ENCODE results near the gene EIF4G1. TPM values are rescaled to one million over a fixed set of nuclear protein-coding genes. Genes with fewer than 3 reads are reported as not detected.
A peak's percentile ranks its signal among the peaks of the same experiment; 100 is the strongest.

The EIF4G1 gene
- total RNA-seq, 4 donors from 2014 or later, result 382 to 463 (median 418) TPM

DNA sequence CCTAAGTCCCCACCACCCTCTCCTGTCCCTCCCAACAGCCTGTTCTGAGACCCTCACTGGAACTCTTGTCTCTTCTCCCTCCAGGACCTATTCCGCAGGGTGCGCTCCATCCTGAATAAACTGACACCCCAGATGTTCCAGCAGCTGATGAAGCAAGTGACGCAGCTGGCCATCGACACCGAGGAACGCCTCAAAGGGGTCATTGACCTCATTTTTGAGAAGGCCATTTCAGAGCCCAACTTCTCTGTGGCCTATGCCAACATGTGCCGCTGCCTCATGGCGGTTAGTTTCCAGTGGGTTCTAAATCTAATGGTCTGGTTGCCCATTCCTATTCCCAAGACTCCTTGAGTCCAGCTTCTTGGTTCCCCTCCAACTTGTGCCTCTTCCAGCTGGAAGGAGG lies 9.3 kb downstream of the EIF4G1 start:
- H3K36me3 ChIP-seq, result peaks cover 83% of the 10 kb centered on the region
- H3K9me3 ChIP-seq, result no peaks in the 10 kb centered on the region
- H3K4me1 ChIP-seq, result peaks cover 39% of the 10 kb centered on the region
- no peak for DNase-seq (ENCODE audit: low spot score in 2 of 2)
- H3K27me3 ChIP-seq, result no peaks in the 10 kb centered on the region
- peak overlapping the region; percentile 15 for H3K27ac ChIP-seq
- WGBS, result 91% methylated on average over 8 of the region's 8 CpGs
- TF ChIP-seq CTCF (IDR thresholded peaks at IDR 0.05) (no peak), EP300 (IDR thresholded peaks at IDR 0.05) (no peak), POLR2A (IDR thresholded peaks at IDR 0.05) (no peak), POLR2AphosphoS5 (IDR thresholded peaks at IDR 0.05) (no peak)
- no peak overlapping the region for H3K4me3 ChIP-seq

- no peak for DNase-seq (ENCODE audit: low spot score in 2 of 2)
- Histone ChIP-seq H3K27ac (no peak overlapping the region), H3K4me1 (peaks cover 24% of the 10 kb centered on the region), H3K9me3 (no peaks in the 10 kb centered on the region), H3K27me3 (no peaks in the 10 kb centered on the region), H3K4me3 (no peak overlapping the region), H3K36me3 (peaks cover 99% of the 10 kb centered on the region)
- TF ChIP-seq POLR2AphosphoS5 (IDR thresholded peaks at IDR 0.05) (no peak), EP300 (IDR thresholded peaks at IDR 0.05) (no peak), CTCF (IDR thresholded peaks at IDR 0.05) (no peak), POLR2A (IDR thresholded peaks at IDR 0.05) (no peak)
- 87% methylated on average over 13 of the region's 13 CpGs for WGBS
Measured at GRCh38 chr3:184325269-184325668, 10.9 kb downstream of the EIF4G1 start.

- TF ChIP-seq EP300 (IDR thresholded peaks at IDR 0.05), result no peak
- TF ChIP-seq POLR2AphosphoS5 (IDR thresholded peaks at IDR 0.05), result no peak
- no peak for TF ChIP-seq POLR2A (IDR thresholded peaks at IDR 0.05)
- no peak for TF ChIP-seq CTCF (IDR thresholded peaks at IDR 0.05)
- no peak overlapping the region for H3K4me3 ChIP-seq
- peaks cover 100% of the 10 kb centered on the region for H3K36me3 ChIP-seq
- H3K27me3 ChIP-seq, result no peaks in the 10 kb centered on the region
- no peaks in the 10 kb centered on the region for H3K9me3 ChIP-seq
- WGBS, result 71% methylated on average over 6 of the region's 6 CpGs
- H3K4me1 ChIP-seq, result peaks cover 18% of the 10 kb centered on the region
- H3K27ac ChIP-seq, result no peak overlapping the region
- DNase-seq (ENCODE audit: low spot score in 2 of 2), result no peak
Measured at GRCh38 chr3:184325715-184326369, 11.4 kb downstream of the EIF4G1 start.

- WGBS, result 92% methylated on average over 21 of the region's 21 CpGs
- DNase-seq (ENCODE audit: low spot score in 2 of 2), result peak in 1 of 2 donors; percentile 72
- no peaks in the 10 kb centered on the region for H3K9me3 ChIP-seq
- H3K4me1 ChIP-seq, result peaks cover 10% of the 10 kb centered on the region
- no peaks in the 10 kb centered on the region for H3K27me3 ChIP-seq
- H3K36me3 ChIP-seq, result peaks cover 100% of the 10 kb centered on the region
- no peak overlapping the region for H3K4me3 ChIP-seq
- no peak for TF ChIP-seq CTCF (IDR thresholded peaks at IDR 0.05)
- TF ChIP-seq EP300 (IDR thresholded peaks at IDR 0.05), result no peak
- no peak for TF ChIP-seq POLR2A (IDR thresholded peaks at IDR 0.05)
- TF ChIP-seq POLR2AphosphoS5 (IDR thresholded peaks at IDR 0.05), result no peak
- no peak overlapping the region for H3K27ac ChIP-seq
Measured at GRCh38 chr3:184327171-184327570, 12.8 kb downstream of the EIF4G1 start.

DNA sequence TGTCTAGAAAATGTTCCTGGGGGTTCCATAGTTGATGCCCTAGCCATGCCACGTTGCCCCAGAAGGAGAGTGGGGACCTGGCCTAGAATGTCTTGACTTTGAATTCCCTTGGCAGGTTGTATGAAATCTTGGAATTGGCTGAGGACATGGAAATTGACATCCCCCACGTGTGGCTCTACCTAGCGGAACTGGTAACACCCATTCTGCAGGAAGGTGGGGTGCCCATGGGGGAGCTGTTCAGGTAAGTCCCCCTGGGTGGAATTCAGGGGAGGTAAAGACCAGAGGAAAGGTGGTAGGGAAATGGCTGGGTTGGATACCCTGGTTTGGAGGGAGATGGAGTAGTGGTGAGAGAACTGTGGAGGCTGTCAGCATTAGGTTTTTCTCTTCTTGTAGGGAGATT lies 14.1 kb downstream of the EIF4G1 start:
- Histone ChIP-seq H3K27ac (no peak overlapping the region), H3K4me3 (no peak overlapping the region), H3K9me3 (no peaks in the 10 kb centered on the region), H3K27me3 (no peaks in the 10 kb centered on the region), H3K36me3 (peaks cover 100% of the 10 kb centered on the region), H3K4me1 (peaks cover 11% of the 10 kb centered on the region)
- no peak for TF ChIP-seq CTCF (IDR thresholded peaks at IDR 0.05)
- no peak for TF ChIP-seq POLR2AphosphoS5 (IDR thresholded peaks at IDR 0.05)
- no peak for TF ChIP-seq POLR2A (IDR thresholded peaks at IDR 0.05)
- no peak for TF ChIP-seq EP300 (IDR thresholded peaks at IDR 0.05)
- no peak for DNase-seq (ENCODE audit: low spot score in 2 of 2)
- WGBS, result 57% methylated on average over 3 of the region's 3 CpGs

Data from suprapubic skin (tissue), 4 donors.